ENCODE results near the gene FUT7.
A peak's percentile ranks its signal among the peaks of the same experiment; 100 is the strongest.

The FUT7 gene, protein sequence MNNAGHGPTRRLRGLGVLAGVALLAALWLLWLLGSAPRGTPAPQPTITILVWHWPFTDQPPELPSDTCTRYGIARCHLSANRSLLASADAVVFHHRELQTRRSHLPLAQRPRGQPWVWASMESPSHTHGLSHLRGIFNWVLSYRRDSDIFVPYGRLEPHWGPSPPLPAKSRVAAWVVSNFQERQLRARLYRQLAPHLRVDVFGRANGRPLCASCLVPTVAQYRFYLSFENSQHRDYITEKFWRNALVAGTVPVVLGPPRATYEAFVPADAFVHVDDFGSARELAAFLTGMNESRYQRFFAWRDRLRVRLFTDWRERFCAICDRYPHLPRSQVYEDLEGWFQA

DNA sequence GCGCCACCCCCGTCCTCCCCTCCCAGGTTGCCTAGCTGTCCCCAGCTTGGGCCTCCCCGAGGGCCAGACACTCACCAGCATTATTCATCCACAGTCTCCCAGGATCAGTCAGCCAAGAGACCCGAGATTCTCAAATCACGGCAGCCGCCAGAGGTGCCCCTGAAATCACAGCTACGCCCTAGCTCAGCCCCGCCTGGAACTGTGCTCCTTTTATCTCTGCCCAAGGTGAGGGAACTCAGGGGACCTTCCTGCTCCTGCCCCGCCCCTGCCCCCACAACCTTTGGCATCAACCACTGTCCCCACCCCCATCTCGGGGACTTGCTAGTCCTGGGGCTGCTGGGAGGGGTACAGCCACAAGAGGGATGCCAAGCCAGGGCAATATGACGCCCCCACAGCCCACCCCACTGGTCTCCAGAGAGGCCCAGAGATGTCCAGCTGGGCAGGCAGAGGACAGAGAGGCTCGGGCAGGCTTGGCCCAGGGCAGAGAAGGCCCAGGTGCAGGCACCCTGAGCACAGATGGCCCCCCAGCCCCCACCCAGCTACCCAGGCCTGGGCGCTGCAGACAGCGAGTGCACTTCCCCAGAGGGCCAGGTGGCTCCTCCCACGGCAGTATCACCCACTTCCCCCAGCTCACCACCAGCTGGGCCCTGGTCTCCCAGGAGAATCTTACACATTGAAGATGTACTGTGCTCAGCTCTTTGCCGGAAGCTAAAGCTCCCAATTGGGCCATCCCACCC, at the start of gene FUT7:
Gene FUT7, minus strand, starts transcription at position 185 of the 737 bp plus-strand sequence. Its CDS starts 97 bp downstream, at position 88.
- H3K27ac ChIP-seq: no peak within 1 kb of the TSS
- no peak for DNase-seq (ENCODE audit: low read depth, low spot score)

DNA sequence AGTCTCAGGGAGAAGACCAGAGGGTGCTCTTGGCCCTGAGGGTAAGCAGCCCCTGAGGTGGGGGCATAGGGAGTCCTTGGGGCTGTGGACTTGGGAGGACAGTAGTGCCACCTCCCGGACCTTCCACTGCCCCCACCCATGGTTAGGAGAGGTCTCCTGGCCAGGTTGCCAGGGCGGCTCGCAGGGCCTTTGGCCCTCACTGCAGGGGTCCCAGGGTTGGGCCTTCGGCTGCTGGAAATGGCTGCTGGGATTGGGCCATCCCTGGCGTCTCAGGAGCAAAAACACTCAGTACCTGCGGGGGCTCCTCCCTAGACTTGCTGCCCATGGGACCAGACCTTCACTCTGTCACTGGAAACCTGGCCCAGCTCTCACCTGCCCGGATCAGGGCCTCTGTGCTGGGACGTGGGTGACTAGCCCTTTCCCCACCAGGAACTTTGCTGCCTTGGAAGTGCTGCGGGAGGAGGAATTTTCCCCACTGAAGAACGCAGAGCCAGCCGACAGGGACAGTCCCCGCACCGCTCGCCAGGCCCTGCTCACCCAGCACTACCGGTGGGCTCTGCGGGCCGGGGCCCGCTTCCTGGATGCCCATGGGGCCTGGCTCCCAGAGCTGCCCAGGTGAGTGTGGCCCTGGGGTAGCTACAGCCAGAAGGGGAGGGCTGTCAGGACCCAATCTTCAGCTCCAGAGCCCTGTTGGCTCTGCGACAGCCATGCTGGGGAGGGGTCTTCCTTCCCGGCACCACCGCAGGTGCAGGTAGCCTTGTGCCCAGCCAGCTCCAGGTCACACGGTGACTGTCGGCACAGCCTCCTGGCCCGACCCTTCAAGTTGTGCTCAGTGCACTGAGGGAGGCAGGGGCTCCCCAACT, 48.6 kb upstream of the FUT7 start:
- H3K27ac ChIP-seq: no peak overlapping the region
- DNase-seq (ENCODE audit: low read depth, low spot score): no peak

DNA sequence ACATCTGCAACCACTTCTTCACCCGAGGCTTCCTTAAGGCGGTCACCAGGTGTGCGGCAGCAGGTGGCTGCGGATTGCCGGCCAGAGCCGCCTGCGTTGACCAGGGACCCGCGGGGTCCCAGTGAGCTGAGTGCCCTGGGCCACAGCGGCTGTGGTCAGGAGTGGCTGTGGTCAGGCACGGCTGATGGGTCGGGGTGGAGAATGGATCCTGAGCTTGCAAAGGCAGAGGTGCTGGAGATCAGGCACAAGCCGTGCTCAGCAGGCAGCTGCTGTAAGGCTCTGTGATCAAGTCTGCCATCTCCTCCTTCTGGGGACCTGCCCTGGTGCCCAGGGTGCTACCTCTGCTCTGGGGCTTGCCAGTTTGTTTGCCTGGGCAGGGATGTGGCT, 47.5 kb upstream of the FUT7 start:
- H3K27ac ChIP-seq: no peak overlapping the region
- DNase-seq (ENCODE audit: low read depth, low spot score): no peak

DNA sequence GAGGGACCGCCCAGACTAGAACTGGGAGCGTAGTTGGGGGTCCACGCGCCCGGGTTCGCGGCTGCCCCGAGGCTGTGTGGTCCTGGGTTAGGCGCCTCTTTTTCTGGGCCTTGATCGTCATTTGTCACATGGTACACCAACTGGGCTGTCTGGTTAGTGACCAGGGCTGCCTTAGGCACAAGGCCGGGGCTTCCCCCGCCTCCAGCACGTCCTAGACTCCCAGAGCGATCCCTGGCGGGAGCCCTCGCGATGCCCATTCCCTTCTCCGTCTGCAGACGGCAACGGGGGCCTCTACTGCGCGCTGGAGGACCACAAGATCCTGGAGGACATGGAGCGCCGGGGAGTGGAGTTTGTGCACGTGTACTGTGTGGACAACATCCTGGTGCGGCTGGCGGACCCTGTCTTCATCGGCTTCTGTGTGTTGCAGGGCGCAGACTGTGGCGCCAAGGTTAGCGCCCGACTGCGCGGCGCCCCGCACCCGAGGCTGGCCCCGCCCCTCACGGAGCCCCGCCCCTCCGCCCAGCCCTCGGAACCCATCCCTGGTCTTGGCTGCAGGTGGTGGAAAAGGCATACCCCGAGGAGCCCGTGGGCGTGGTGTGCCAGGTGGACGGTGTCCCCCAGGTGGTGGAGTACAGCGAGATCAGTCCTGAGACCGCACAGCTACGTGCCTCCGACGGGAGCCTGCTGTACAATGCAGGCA, 47.0 kb upstream of the FUT7 start:
- DNase-seq (ENCODE audit: low read depth, low spot score): no peak
- H3K27ac ChIP-seq: no peak overlapping the region

DNA sequence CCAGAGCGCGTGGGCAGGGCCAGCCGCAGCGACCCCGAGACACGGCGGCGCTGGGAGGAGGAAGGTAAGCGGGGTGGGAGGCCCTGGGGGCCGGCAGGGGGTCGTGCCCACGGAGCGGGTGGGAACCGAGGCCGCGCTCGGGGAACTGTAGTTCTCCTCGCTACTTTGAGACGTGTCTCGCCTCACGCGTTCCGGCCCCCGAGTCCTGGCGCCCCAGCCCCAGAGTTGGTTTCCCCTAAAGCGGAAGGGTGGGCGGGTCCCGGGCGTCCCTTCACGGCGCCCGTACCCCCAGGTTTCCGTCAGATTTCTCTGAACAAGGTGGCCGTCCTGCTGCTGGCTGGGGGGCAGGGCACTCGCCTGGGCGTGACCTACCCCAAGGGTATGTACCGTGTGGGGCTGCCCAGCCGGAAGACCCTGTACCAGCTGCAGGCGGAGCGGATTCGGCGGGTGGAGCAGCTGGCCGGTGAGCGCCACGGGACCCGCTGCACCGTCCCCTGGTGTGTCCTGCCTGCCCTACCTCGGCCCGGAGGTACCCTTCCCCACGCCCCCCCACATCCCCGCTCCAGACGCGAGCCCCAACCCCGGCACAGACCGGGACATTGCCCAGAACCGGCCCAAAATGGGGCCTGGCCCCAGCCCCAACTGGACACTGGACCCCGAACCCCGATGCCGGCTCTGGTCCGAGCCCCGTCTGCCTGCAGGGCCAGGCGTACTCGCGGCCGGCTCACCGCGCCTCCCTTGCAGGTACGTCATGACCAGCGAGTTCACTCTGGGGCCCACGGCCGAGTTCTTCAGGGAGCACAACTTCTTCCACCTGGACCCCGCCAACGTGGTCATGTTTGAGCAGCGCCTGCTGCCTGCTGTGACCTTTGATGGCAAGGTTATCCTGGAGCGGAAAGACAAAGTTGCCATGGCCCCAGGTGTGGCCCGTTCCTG, 46.1 kb upstream of the FUT7 start:
- DNase-seq (ENCODE audit: low read depth, low spot score): no peak
- no peak overlapping the region for H3K27ac ChIP-seq

DNA sequence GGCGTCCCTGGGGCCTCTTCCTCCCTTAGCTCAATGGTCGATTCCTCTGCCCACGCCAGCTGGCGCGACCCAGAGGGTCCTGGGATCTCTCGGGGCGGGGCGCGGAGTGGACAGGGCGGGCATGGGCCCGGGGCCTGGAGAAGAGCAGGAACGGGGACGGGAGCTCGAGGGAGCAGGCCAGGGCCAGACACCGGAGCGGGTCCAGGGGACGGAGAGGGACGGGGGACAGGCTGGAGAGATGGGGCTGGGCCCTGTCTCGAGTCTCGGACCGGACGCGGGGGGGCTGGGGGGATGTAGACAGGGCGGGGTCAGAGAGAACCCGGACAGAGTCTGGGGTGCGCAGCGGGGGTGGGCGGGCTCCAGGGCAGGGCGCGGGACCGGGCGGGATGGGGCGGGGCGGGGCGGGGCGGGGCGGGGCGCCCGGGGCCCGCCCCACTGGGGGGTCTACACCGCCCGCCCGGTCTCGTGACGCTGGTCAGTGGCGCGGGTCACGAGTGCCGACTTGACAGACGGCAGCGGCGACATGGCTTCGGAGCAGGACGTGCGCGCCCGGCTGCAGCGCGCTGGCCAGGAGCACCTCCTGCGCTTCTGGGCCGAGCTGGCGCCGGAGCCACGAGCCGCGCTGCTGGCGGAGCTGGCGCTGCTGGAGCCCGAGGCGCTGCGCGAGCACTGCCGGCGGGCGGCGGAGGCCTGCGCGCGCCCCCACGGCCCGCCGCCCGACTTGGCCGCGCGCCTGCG, 45.3 kb upstream of the FUT7 start, which contains the start of gene UAP1L1:
Gene UAP1L1, plus strand, starts transcription at position 508 of the 738 bp plus-strand sequence. Its CDS starts 16 bp downstream, at position 524.
- H3K27ac ChIP-seq: no peak within 1 kb of the TSS
- no peak for DNase-seq (ENCODE audit: low read depth, low spot score)

DNA sequence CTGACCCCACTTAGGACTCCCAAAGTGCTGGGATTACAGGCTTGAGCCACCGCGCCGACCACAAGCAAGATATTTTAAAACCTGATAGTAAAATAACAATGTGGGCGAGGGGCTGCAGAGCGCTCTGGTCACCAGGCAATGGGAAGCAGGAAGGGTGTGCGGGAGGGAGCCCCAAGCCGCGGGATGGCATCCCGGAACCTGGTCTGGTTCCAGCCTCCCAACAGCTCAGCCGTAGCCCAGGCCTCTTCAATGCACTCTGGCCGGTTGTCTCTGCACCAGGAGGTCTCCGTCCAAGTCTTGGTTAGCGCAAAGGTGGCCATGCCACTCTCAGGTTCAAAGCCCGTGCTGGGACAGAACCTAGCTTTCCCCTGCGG, 44.7 kb upstream of the FUT7 start:
- no peak overlapping the region for H3K27ac ChIP-seq
- no peak for DNase-seq (ENCODE audit: low read depth, low spot score)

DNA sequence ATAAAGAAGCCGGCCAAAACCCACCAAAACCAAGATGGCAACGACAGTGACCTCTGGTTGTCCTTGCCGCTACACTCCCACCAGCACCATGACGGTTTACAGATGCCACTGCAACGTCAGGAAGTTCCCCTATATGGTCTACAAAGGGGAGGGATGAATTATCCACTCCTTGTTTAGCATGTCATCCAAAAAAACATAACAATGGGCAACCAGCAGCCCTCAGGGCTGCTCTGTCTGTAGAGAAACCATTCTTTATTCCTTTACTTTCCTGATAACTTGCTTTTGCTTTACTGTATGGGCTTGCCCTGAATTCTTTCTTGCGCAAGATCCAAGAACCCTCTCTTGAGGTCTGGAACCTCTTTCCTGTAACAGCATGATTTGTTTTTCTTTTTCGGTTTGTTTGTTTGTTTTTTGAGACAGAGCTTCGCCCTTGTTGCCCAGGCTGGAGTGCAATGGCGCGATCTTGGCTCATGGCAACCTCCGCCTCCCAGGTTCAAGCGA, 43.4 kb upstream of the FUT7 start:
- no peak overlapping the region for H3K27ac ChIP-seq
- DNase-seq (ENCODE audit: low read depth, low spot score): no peak

DNA sequence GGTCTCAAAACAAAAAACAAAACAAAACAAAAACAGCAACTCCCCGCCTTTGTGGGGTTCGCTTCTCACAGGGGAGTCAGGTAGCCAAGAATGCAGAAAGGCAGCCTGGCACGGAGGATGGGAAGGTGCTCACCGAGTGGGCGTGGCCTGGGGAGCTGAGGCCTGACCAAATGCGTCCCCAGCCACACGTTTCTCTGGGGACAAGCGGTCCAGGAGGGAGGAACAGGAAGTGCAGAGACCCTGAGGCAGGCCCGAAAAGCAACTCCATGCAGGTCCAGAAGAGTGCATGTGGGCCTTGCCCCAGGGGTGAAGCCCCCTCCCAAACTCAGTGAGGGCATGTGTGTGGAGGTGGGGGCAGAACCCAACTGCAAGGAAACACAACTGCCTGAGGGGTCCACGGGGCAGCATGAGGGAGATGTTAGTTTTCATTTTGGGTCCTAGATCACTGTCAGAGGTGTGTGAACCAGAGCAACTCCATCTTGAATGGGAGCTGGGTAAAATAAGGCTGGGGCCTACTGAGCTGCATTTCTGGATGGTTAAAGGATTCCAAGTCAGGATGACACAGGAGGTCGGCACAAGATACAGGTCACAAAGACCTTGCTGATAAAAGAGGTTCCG, 42.9 kb upstream of the FUT7 start:
- DNase-seq (ENCODE audit: low read depth, low spot score): no peak
- no peak overlapping the region for H3K27ac ChIP-seq

DNA sequence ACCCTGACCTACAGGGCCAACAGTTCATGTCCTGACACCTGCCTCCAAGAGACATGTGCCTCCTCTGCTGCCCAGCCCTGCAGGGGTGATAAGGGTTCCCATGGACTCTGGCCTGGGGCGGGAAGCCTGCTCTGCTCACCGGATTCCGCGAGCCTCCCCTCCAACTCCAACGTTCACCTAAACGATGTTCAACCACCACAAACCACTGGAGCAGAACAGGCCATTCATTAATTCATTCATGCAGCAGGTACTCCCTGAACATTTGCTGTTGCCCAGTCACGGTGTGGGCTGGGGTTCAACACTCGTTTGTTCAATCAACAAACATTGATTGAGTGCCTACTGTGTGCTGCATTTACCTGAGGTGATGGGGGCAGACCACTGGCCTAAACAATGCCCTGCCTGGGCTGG, 42.1 kb upstream of the FUT7 start:
- no peak for DNase-seq (ENCODE audit: low read depth, low spot score)
- H3K27ac ChIP-seq: no peak overlapping the region

DNA sequence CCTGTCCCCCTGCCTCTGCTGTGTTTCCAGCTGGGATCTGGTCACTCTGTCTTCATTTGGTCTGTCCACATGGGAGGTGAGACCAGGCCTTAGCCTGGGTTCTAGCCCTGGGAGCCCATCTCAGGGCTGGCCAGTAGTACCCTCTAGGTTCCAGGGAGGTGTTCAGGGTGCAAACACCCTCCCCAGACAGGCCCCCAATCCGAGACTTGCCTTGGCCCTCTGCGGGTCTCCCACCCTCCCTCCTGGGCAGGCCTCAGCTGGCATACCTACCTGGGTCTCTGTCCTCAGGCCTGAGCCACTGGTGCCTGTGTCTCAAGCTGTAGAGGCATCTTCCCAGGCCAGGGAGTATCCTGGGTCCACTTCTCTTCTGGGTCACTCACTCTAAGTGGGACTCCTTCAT, 39.4 kb upstream of the FUT7 start:
- DNase-seq (ENCODE audit: low read depth, low spot score): no peak
- no peak overlapping the region for H3K27ac ChIP-seq

DNA sequence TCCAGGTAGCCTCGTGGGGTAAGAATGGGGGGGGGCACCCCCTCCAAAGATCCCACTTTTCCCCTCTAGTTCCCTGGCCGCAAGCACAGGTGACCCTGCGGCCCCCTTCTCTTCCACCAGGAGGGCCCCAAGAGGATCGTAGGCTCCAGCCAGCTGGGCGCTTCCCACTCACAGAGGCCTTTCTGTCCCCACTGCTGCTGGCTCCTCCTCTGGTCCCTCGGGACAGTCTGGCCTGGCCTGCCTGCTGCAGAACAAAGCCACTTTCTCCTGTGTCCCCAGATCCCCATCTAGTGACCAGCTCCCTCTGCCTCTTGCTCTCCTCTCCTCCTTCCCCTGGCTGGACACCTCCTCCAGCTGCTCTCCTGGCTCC, 39.0 kb upstream of the FUT7 start:
- no peak overlapping the region for H3K27ac ChIP-seq
- DNase-seq (ENCODE audit: low read depth, low spot score): no peak

DNA sequence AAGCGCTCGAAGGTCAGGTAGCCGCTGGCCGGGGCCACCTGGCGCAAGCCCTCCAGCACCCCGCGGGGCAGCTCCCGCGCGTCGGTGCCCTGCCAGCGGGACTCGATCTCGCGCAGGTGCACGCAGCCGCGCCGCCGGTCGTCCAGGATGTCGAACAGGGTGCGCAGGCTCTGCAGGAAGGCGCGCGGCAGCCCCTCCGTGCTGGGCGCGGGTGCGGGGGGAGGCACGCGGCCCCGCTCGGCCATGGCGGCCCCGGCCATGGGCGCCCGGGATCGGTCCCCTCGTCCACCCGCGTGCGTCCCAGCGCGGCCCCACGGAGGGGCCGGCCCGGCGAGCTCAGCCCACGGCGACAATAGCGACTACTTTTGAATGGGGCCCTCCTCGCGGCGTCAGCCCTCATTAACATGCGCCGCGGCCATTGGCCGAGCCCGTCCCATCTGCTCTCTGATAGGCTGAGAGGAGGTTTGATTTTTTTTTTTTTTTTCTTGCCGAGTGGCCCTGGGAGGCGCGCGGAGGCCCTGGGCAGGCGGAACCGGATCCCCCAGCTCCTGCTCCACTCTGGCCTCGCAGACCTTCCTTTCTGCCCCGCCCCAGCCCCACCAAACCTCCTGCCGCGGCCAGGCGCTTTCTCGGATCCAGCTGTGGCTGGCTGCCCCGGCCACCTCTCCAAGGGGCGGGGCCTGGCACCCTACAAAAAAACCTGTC, 38.5 kb upstream of the FUT7 start, which contains the start of gene SAPCD2:
Gene SAPCD2, minus strand, starts transcription at position 357 of the 705 bp plus-strand sequence. Its CDS starts 97 bp downstream, at position 260.
- no peak within 1 kb of the TSS for H3K27ac ChIP-seq
- DNase-seq (ENCODE audit: low read depth, low spot score): peak; percentile 52

DNA sequence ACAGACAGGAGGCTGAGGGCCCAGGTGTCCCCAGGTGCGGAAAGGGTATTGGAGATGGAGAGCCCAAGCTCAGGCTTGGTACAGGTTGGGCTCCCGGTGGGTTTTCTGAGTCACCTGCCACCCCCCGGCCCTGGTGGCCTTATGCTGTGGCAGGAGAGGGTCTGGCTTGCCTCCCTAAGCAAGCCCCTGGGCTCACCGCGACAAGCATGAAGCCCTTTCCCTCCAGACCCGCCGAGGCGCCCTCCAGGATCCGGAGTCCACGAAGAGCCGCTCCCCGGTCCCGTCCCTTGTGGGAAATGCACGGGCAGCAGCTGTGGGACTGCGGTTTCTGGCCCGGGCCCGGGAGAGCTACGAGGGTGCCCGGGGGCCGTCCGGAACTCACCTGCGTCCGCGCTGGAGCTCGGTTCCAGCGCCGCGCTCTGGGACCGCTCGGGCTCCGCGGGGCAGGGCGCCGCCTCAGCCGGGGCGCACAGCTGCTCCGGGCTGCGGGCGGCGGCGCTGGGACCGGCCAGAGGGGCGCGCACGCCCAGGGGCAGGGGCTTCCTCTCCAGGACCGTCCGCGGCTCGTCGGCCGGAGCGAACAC, 37.7 kb upstream of the FUT7 start:
- H3K27ac ChIP-seq: no peak overlapping the region
- DNase-seq (ENCODE audit: low read depth, low spot score): no peak

DNA sequence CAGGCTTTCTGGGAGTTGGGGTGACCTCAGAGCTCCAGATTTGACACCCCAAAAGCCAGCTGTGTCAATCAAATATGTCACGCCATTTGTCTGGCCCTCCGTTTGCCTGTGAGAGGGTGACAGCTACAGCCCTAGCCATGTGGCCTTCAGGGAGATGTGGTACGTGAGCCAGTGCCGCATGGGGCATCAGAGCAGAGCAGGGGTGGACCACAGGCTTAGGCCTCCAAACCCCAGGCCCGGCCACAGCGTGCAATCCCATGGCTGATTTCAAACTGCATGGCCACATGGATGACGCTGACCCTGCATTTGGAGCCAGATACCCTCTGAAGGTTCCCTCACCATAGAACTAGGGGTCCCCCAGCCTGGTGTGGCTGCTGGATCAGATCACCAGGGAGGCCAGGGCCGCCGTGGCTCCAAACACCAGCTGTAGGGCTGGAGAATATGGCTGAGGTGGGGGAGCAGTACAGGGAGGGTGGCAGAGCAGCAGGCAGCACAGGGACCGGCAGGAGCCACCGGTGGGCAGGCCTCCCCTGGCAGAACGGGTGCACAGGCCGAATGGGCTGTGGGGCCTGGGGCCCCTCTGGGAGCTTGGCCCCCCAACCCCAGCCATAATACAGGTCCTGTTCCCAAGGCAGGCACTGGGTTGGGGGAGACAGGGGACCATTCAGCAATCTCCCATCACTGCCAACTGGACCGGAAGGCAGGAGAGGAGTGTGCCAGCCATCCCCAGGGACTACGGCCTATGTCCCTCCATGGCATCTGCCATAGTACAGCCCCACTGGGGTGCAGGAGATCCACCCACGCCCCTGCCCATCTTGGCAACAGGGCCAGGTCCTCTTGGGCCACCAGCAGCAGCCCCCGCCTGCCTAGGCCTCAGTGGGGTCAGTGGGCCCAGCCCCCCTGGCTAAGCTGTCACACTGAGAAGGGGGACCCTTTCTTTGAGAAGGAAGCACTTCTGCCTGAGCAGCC, 36.9 kb upstream of the FUT7 start:
- H3K27ac ChIP-seq: no peak overlapping the region
- no peak for DNase-seq (ENCODE audit: low read depth, low spot score)

All from epithelial cell of prostate (primary cell).